ENCODE measurements around the gene SAMD3.
"Not testable (repeated sequence)": the region's sequence is repeated elsewhere in the genome, so short reads cannot be mapped to it uniquely, and the experiment has no call there.

Gene SAMD3

DNA sequence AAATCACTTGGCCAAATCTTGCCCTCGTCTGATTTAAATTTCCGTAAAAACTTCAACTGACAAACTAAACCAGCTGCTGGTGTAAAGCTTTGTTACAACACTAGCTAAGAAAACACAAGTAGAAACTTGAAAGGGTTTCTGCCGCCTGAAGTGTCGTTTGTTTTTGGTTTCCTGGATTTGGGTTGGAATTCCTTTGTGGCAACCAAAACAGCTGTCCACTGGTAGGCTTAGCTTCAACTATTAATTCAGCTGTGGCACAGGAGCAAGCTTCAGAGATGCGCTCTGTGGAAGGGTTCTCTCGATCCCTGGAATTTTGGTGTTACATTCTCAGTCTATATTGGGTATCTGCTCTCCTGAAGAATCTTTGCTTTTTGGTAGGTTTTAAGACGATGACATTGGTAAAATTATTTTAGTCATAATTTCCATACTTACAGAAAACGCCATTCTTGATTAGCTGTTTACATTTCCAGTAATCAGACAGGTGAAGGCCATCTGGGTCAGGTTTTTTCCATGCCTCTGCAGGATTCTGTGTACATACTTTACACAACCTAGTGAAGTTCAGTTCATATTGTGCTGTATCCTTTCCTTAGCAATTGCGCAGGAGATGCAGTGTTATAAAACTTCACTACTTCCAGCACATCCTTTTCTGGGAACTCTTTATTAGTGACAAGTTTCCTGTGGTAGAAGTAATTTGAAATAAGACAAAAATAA is 29.9 kb upstream of the SAMD3 start:
- DNase-seq (ENCODE audit: low read depth) = no peak
- H3K4me3 ChIP-seq (ENCODE audit: low read length) = no peak overlapping the region
- TF ChIP-seq, protein P1, sequence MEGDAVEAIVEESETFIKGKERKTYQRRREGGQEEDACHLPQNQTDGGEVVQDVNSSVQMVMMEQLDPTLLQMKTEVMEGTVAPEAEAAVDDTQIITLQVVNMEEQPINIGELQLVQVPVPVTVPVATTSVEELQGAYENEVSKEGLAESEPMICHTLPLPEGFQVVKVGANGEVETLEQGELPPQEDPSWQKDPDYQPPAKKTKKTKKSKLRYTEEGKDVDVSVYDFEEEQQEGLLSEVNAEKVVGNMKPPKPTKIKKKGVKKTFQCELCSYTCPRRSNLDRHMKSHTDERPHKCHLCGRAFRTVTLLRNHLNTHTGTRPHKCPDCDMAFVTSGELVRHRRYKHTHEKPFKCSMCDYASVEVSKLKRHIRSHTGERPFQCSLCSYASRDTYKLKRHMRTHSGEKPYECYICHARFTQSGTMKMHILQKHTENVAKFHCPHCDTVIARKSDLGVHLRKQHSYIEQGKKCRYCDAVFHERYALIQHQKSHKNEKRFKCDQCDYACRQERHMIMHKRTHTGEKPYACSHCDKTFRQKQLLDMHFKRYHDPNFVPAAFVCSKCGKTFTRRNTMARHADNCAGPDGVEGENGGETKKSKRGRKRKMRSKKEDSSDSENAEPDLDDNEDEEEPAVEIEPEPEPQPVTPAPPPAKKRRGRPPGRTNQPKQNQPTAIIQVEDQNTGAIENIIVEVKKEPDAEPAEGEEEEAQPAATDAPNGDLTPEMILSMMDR (conservative IDR thresholded peaks at IDR 0.05; ENCODE audit: low read depth, low read length) = no peak

DNA sequence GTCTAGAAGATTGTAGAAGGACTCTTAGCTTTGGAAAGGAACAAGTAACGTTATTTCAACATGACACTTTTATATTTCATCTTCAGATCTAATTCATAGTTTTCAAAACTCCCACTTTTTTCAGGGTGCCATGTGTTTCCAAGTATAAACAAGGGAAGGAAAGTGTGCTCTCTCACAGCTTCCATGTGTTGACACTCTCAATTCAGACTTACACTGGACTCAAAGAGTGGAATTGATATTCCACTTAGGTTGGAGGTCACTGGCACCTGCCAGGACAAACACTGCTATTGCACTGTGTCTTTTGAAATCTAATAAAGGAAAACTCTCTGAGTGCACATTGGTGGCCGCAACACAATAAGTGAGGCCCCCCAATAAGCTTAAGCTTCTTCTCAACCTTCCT is 22.5 kb upstream of the SAMD3 start:
- TF ChIP-seq, protein P1 (conservative IDR thresholded peaks at IDR 0.05; ENCODE audit: low read depth, low read length) = no peak
- no peak for DNase-seq (ENCODE audit: low read depth)
- no peak overlapping the region for H3K4me3 ChIP-seq (ENCODE audit: low read length)

DNA sequence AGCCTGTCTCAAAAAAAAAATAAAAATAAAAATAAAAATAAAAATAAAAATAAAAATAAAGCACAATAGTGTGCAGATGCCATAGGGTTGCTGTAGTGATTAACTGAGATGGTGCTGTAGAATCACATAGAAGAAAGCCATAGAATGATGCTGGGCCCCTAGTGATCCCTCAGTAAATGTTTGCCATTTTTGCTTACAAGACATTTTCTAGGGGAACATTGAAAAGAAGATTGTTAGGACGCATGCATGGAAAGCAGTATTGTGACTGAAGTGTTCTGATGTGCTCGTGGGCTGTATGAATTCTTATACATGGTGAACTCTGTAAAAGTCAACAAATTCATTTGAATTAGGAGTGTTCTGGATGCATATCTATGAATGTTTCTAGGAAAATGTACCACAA is 22.0 kb upstream of the SAMD3 start:
- TF ChIP-seq, protein P1 (conservative IDR thresholded peaks at IDR 0.05; ENCODE audit: low read depth, low read length) = no peak
- no peak overlapping the region for H3K4me3 ChIP-seq (ENCODE audit: low read length)
- no peak for DNase-seq (ENCODE audit: low read depth)

DNA sequence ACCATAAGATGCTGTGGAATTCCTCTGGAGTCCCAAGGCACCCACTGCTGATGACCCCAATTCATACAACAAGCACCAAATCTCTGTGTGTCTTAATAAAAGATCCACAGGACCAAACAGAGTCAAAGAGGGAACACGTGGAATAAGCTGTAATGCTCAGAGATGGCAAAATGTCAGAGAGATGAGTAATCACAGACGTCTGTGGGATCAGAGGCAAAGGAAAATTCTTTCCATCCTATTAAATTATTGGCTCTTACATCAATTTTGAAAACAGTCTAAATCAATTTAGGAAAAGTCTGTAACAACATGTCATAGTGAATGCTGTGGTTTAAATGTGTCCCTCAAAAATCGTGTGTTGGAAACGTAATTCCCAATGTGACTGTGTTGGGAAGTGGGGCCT is 17.5 kb upstream of the SAMD3 start:
- TF ChIP-seq, protein P1 (conservative IDR thresholded peaks at IDR 0.05; ENCODE audit: low read depth, low read length) = no peak
- DNase-seq (ENCODE audit: low read depth) = peak; percentile 56
- H3K4me3 ChIP-seq (ENCODE audit: low read length) = no peak overlapping the region

DNA sequence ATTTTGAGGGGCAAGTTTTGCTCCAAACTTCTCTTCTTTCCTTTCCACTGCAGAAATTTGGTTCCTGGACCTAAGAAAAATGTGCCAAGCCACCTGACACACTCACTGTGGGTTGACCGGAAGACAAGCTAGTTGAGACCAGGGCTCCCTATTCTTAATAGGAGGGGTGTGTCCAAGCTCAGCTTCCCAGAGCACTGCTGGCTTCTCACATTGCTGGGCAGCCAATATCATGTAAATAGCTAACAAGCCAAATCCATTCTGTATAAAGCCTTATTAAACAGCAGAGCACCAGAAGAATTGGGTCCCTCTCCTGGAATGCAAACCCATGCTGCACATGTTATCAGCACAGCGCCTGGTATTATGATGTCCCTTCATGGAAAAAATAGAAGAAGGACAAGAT is 17.0 kb upstream of the SAMD3 start:
- TF ChIP-seq, protein P1 (conservative IDR thresholded peaks at IDR 0.05; ENCODE audit: low read depth, low read length) = no peak
- peak; percentile 8 for DNase-seq (ENCODE audit: low read depth)
- H3K4me3 ChIP-seq (ENCODE audit: low read length) = no peak overlapping the region

DNA sequence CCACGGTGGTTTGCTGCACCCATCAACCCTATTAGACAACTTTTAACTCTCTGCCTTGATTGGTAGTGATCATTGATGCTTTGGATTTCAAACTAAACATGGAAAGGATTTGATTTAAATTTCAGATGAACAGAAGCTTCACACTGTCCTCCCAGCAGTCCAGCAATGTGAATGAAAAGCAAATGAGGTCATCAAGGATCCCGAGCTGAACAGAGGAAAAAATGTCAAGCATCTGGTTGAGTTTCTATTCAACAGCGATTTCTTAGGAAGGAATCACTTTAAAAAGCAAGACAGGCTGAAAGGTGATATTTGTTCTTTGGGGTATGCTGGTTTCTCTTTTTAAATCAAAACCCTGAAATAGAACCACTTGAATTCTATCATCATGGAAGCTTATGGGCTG is 10.6 kb upstream of the SAMD3 start:
- DNase-seq (ENCODE audit: low read depth) = no peak
- H3K4me3 ChIP-seq (ENCODE audit: low read length) = no peak overlapping the region
- TF ChIP-seq, protein P1 (conservative IDR thresholded peaks at IDR 0.05; ENCODE audit: low read depth, low read length) = no peak

DNA sequence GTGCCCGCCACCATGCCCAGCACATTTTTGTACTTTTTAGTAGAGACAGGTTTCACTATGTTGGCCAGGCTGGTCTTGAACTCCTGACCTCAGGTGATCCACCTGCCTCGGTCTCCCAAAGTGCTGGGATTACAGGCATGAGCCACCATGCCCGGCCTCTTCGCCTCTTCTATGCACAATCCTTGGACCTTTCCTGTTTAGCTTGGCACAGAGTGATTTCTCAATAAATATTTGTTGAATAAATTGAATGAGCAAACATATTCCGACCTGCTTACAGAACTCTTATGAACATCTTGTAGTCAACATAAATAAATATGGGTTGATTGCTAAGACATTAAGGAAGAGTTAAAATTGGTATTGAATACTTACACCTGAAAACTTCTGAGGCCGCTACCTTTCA is 7.8 kb upstream of the SAMD3 start:
- H3K4me3 ChIP-seq (ENCODE audit: low read length); DNase-seq (ENCODE audit: low read depth): not testable (repeated sequence)

All from retinal pigment epithelial cell (primary cell).